Measurements from ENCODE around the gene RAF1.
"Not testable (repeated sequence)": the region's sequence is repeated elsewhere in the genome, so short reads cannot be mapped to it uniquely, and the experiment has no call there.

Gene RAF1

DNA sequence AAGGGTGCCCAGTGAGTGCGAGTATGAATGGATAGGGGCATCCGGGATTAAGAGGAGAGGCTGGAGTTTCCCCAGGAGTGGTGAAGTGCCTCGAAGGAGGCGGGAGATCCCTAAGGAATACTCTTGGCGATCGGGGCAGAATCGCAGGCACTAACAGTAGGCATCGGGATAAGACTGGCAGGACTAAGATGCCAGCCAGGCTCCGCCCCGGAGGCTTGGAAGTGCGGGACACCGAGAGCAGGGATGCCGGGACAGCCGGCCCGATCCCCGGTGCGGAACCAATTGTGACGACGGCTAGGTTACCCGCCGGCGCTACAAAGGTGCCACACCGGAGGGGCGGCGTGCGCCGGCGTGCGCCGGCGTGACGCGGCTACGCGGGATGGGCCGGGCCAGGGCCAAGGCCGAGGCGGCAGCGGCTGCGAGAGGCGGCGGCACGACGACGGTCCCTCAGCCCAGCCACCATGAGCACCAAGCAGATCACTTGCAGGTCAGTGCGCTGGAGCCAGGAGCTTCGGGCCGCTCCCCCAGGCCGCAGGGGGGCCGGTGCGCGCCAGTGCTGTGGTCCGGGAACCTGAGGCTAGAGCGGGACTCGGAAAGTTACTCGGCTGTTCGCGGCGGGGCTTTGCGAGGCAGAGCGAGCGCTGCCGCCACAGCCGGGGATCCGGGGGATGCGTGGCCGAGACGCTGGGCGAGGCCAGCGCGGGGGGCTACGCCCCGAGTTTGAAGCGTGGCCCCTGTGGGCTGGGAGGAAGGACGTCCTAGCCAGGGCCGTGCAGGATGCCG is 107.0 kb downstream of the RAF1 start, which contains the start of gene MKRN2:
Gene MKRN2 (plus strand): TSS at position 398 of the 783 bp plus-strand sequence. CDS start 64 bp downstream, at position 462.
- peak; percentile 66 for DNase-seq

- DNase-seq, result no peak
Measured at GRCh38 chr3:12556314-12556689, 107.6 kb downstream of the RAF1 start.

GRCh38 chr3:12553921-12554391 is 110.0 kb downstream of the RAF1 start:
- DNase-seq, result peak; percentile 34

- DNase-seq, result no peak
Measured at GRCh38 chr3:12549971-12550760, 113.8 kb downstream of the RAF1 start.

DNA sequence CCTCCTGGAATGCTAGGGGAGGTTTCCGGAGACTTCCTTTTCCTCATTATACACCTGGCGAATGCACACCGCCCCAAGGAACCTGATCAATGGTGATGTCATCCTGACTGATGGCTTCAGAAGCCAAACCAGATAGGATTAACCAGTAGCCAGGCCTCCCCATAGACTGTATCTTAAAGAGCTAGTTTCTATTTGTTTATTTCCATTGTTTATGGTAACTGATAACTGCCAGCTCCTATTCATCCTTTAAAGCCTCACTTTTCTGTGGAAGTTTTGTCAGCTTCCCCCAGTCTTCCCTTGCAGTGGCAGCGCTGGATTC is 118.5 kb downstream of the RAF1 start, which contains the start of gene MKRN2OS:
Gene MKRN2OS (minus strand): TSS at position 27 of the 319 bp plus-strand sequence. CDS start 35 bp downstream, outside the sequence.
- DNase-seq, result peak; percentile 35

- no peak for DNase-seq
Measured at GRCh38 chr3:12544652-12545472, 119.1 kb downstream of the RAF1 start.

DNA sequence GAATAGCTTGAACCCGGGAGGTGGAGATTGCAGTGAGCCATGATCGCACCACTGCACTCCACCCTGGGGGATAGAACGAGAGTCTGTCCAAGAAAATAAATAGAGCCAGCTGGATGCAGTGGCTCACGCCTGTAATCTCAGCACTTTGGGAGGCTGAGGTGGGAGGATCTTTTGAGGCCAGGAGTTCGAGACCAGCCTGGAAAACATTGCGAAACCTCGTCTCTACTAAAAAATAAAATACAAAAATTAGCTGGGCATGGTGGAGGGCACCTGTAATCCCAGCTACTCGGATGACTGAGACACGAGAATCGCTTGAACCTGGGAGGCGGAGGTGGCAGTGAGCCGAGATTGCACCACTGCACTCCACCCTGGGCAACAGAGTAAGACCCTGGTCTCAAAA is 120.4 kb downstream of the RAF1 start:
- not testable (repeated sequence) for DNase-seq

DNA sequence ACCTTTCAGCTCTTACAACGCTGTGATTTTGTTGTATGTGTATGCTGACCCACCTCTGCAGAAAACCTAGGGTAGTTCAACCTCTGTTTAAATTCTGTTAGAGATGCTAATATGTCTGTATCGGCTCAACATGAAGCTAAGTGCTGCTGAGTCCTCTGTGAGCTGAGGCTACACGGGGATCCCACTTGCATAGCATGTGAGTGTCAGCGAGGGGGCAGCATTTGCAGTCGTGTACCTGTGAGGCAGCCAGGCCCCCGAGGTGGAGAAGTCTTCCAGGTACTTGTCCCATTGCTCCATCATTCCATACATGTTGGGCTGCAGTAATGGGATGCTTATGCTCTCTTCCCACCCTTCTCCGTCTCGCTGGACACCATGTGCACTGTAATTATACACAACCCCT is 122.3 kb downstream of the RAF1 start:
- peak; percentile 1 for DNase-seq

DNA sequence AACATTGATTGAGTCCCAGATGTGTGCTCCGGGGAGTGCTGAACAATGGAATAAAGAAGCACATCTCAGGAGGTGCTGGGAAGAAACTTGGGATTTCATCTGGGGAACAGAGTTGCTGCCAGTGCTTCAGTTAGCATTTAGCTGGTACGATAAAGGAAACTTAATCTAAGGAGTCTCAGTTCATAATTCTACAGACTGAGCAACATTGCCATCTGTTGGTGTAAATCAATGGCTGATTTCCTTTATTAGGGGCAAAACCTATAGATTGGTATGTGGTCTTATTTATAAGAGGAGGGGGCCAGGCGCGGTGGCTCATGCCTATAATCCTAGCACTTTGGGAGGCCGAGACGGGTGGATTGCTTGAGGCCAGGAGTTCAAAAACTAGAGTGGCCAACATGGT is 127.5 kb downstream of the RAF1 start:
- DNase-seq, result no peak
